Measurements from ENCODE around the gene CCDC197.

CCDC197 gene

DNA sequence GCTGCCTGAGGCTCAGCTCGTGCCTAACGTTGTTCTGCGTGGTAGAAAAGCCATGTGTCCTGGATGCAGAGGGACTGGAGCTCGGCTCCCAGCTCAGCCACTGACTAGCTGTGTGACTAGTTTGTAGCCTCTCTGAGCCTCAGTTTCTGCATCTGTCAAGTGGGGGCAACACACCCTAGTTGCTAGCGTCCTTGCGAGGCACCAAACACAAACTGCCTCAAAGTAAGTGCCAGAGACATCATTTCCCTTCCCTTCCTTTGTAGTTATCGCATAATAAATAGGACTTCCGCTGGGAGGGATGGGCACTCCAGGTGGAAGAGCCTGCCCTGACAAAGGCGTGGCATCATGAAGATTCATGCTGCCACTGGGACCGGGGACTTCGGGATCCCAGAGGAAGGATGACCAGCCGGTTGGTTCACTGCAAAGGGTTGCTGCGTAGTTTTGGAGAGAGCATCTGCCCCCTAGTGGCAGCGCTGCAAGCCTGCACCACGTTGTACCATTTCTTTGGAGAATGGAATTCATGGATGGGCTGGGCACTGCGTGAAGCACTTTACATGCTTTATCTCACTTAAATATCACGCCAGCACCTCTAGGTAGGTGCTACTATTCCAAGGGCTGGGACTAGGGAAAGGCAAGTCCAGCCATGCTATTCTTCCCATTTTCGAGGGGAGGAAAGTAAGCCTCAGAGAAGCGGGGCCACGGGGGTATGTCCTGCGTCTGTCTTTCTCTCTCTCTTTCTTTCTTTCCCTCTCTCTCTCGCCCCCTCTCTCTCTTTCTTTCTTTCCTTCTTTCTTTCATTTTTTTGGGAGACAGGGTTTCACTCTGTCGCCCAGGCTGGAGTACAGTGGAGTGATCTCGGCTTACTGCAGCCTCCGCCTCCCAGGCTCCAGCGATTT is 4.6 kb downstream of the CCDC197 start:
- peak; percentile 14 to 60 (median 21) for DNase-seq

DNA sequence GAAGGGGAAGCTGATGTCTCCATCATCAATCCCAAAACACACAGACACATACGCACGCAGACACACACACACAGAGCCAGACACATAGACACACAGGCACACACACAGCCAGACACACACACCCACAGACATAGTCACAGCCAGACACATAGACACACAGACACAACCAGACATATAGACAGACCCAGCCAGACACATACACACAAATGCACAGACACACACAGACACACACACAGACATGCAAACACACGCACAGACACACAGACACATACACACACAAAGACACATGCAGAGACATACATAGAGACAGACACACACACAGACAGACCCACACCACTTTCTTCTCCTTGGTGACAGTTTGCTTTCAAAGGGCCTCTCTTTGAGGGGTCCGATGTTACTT is 6.3 kb downstream of the CCDC197 start:
- no peak for DNase-seq

DNA sequence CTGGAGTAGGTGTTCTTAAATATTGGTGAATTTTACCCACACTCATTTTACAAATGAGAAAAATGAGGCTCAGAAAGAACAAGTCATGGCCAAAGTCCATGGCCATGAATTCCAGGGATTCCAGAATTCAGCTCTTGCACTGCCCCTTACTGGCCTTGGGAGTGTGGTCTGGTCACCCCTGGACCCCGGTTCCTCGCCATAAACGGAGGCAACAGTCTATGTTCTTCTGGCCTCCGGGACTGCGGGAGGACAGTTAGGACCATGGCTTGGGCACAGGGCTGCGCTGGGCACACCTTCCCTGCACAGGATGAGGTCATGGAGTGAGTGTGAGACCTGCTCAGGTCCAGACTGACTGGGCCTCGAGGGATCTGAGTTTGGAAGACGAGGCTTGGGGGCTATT is 6.9 kb downstream of the CCDC197 start:
- DNase-seq: no peak

DNA sequence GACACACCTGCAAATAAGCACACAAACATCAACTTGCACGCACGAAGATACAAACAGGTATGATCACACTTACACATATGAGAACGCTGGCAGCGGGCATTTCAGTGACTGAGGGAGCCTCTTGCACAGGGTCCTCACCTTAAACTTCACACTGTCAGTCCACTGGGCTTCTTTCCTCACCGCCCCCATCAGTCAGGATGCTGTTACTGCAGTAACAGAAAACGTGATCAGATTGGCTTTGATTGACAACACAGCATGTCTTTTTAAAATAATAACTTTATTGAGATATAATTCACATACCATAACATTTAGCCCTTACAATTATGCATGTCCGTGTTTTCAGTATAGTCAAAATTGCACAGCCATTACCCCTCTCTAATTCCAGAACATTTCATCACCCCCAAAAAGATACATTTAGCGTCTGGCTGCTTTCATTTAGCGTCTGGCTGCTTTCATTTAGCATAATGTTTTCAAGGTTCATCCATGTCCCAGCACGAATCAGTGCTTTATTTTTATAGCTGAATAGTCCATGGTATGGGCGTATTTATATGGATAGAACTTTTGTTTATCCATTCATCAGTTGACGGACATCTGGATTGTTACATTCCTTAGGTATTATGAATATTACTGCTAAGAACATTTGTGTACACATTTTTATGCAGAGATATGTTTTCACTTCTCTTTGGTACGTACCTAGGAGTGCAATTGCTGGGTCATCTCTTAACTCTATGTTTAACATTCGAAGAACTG is 8.4 kb downstream of the CCDC197 start:
- DNase-seq: no peak

DNA sequence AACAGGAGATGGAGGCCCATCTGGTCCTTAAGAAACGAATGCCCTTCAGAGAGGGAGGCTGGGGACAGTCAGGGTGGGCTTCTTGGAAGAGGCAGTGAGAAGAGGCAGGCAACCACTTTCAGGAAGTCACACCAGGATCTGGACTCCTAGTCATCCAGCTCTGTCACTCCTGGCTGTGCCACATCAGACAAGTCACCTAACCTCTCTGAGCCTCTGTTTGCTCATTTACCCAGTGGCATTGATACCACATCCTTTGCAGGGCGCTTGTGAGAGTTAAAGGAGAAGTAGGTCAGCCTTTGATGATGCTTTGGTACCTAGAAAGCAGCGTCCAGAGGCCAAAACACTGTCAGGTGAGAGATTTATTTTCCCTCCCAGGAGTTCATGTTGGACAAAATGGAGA is 11.1 kb downstream of the CCDC197 start:
- DNase-seq: no peak

DNA sequence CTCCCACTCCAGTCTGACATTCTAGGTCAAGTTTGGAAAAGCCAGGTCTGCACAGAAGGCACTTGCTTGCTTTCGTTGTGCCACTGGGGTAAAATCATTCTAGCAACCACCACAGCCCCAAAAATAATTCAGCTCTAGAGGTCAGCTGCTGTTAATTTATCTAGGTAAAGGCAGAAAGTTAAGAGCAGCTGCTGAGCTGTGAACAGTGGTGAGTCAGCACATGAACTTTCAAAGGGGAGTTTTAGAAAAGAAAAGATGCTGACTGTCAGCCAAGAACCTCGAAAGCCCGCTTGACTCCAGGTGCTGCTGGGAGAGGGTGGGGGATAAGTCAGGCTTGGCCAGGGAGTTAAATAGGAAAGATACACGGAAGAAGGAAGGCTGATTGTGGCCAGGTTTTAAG is 12.7 kb downstream of the CCDC197 start:
- no peak for DNase-seq

DNA sequence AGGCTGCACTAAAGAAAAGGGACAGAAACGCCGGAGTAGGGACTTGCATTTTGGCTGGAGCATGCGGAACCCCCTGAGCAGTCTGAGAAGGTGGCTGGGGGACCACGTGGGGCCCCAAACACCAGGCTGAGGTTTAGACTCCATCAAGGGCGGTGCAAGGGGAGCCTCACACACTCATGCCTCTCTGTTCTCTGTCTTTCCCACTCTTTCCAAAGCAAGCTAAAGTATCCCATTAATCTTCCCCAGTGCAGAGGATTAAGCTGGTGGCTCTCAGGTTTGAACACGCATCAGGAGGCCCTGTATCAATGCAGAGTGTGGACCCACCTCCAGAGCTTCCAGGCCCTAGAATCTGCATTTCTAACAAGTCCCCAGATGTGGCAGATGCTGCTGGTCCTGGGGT is 13.5 kb downstream of the CCDC197 start:
- DNase-seq: no peak

DNA sequence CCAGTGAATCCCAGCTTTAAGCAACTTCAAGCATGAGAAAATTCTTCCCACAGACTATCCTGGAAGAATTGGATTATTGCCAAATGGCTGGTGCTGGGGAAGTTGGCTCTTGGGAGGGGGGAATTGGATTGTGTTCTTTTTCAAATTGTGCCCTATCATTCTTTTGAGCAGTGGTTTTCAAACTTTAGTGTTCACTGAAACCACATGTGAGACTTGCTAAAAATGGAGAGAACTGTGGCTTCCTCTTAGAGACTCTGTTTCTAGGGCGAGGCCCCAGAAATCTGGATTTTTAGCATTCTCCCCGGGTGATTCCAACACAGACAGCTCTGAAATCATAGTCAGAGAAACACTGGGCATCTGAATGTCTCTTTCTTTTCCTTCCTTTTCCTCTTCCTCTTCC is 14.7 kb downstream of the CCDC197 start:
- DNase-seq: peak in 3 of 6 experiments; percentile 42 to 52 (median 46)

DNA sequence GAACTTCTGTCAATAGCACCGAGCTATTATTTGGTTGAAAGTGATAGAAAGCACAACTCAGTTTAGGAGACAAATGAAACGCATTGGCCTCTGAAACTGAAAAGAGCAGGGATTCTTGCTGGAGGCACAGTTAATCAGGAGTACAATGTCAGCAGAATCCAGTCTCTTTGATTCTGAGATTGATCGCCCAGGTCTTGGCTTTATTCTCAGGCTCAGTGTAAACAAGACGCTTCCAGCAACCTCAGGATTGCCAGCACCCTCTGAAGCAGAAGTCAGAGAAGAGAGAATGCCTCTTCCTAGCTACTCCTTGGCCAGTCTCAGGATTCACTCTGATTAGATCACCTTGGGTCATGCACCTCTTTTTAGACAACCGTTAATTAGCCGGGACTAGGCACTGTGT is 17.3 kb downstream of the CCDC197 start:
- DNase-seq: no peak

DNA sequence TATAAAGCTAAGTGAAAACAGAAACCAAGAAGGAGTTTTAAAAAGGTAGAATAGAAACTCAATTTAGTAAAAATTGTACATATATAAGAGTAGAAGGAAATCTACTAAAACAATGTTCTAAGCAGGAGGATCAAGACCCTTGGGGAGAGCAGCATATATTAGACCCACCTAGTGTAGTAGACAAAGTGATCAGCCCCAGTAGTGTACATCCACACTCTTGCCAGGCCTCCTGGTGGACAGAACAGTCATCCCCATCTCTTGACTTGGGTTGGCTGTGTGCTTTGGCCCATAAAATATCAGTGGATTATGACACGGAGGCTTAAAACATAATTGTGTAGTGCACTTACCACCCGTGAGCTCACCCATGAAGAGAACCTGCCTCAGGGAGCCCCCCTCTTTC is 18.1 kb downstream of the CCDC197 start:
- no peak for DNase-seq

DNA sequence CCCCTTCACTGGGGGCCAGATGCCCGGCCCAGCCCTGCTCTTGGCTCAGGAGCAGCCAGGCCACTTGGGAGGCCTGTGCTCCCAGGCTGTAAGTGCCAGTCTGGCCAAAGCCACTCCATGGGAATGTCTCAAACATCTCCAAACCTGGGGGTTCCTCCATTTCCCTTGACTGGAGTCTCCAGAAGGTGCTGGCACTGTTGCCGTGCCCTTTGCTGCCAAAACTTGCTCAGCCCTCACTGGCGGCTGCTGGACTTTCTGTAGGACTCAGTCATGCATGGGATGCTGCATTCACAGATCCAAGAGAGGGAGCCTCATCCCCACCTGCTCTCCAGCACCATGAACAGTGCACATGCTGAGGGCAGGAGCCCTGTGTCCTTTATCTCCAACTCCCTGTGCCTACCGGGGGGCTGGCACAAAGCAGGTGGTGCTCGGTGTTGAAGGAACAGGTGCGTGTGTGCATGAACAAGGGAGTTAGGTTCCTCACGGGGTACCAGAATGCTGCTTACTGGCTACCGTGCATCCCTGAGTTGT is 19.4 kb downstream of the CCDC197 start:
- DNase-seq: no peak

DNA sequence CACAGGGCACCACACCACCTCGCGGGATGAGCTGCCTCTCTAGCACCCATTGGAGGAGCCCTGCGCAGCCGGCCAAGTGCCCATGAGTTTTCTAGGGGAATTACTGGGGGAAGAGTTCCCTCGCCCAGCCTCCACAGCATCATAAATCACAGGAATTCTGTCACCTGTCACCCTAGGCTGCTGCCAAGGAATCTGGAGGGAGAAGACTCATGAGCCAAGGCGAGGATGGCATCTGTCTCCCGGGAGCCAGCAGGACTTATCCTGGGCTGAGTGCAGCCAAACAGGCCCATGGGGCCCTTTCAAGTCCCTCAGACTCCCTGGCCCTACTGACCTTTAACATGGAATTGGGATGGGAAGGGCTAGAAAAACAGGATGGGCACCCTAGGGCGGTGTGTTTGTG is 21.2 kb downstream of the CCDC197 start:
- DNase-seq: no peak

DNA sequence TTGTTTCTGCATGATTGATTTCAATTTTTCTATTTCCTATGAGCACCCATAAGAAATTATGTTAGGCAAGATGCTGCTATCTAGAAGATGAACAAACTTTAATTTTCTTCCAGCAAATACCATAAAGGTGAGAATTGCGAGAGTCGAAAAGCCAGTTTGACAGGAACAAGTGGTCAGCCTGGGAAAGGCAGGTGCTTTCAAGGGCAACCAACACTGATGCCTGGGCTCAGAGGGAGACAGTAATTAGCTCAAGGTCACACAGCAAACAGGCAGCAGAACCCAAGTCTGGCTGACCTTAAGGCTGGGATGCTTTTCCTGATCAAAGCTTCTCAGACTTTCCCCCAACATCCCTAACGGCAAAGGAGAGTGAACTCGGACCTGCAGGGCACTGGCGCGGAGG is 22.2 kb downstream of the CCDC197 start:
- DNase-seq: no peak

DNA sequence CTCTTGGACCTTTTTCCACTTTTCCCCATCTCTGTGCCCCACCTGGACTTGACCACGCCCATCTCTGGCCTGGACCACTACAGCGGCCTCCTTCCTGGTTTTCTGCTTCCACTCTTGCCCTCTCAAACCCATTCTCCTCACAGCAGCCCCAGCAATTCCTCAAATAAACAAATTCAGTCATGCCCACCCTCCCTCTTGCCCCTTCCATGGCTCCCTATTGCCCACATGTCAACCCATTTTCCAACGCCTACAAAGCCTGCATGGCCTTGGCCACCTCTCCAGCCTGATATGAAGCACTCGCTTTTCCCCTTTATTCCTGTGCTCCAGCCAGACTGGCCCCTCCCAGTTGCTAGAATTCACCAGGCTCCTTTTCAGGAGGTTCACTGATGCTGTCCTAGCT is 23.2 kb downstream of the CCDC197 start:
- no peak for DNase-seq

DNA sequence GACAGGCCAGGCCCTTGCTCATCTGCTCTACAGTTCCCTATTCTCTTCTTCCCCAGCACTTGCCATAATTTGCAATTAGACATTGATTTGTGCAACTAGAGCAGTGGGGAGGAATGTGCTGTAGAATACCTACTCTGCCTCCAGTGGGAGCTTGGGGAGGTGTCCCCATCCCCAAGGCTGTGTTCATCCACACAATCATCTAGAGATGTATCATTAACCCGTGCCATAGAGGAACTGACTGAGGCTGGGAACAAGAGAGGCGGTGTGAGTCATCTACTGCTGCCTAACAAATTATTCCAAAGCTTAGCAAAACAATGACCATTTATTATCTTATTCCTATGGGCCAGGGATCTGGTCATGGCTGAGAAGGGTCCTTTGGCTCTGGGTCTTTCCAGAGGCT is 23.9 kb downstream of the CCDC197 start:
- no peak for DNase-seq

DNA sequence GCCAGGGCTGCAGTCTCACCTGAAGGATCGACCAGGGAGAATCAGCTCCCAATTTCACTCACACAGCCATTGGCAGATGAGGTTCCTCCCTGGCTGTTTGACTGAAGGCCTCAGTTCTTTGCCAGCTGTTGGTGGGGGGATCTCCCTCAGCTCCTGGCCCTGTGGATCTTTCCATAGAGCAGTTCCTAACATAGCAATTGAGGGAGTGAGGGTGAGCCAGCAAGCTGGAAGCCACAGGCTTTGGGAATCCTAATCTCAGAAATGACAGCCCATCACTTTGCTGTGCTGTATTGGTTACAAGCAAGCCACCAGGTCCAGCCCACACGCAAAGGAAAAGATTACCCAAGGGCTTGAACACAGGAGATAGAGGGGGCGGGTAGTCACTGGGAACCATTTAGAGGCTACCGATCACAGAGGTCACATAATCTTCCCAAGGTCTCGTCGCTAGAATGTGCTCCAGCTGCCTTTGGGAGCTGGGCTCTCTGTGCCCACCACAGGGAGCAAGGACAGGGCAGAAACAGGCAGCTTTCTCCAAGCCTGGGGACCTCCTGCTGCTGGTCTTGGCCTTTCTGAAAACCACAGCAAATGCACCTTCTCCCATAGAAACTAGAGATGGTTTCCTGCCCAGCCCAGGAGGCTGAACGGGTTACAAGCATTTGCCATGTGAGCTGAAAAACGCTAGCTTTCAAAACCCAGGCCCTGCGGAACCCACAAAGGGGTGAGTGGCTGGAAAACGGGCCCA is 24.5 kb downstream of the CCDC197 start:
- DNase-seq: no peak

DNA sequence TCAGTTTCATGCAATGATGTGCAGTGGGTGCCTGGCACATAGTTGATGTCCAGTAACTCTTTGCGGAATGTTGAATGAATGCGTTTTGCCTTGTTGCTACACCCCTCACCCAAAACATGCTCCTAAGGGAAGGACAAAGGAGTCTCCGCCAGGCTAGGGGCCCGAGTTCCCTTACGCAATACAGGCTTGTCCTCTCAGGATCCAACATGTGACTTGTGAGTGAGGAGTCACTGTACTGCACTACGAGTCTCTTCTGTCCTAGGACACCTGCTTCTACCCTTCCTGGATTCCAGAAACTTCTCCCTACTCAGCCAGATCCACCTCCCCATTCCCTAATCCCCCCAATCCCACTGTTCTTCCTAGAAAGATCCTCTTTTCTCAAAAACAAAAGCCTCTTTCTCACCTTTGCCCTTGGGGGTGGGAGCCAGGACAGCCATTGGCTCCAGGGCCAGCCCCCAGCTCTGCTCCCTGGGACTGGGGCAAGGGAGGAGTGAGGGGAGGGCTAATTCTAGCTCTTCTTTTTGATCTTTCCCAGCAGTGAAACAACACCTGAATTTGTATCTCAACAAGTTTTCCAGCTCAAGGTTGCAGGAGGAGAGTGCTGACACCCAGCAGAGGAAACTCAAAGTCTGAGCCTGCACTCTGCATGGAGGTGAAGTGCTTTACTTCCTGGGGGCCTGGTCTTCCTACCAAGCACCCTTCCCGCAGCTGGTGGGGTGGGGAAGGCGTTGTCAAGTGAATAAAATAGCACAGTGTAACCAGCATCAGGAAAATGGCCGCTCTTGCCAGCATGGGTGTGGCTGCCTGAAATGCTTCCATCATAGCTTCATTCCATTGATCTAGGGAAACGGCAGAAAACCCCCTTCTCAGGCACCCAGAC is 25.7 kb downstream of the CCDC197 start:
- no peak for DNase-seq

DNA sequence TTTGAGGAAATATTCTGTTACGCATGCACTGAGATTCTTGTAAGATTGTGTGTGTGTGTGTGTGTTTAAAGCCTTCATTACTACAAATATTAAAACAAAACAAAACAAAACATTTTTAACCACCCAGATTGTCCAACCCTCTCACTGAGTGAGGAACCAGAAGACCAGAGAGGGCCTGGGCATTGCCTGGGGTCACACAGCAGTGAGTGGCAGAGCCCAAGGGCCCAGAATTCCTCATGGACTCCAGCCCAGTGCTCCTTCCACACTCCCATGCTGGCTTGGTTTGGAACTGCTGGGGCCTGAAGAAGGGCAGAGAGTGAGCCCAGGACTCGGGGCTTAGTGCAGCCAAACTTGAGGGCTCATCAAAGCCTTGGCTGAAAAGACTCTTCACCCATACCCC is 27.4 kb downstream of the CCDC197 start:
- DNase-seq: no peak

DNA sequence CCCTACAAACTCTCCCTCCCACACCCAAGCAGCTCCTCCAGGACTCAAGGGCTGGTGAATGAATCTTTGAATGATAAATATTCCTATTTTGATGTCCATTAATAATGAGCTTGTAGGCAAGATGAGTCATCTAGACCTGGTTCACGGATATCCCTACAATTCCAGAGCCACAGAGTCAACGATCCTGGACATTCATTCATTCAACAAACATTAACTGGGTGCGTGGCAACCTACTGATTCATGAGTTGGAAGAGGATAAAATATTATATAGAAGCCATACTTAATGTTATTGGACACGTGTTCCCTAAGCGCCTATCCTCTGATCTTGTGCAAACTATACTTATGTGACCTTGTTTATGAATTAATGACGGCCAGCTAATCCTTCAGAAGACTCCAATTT is 28.6 kb downstream of the CCDC197 start:
- no peak for DNase-seq

DNA sequence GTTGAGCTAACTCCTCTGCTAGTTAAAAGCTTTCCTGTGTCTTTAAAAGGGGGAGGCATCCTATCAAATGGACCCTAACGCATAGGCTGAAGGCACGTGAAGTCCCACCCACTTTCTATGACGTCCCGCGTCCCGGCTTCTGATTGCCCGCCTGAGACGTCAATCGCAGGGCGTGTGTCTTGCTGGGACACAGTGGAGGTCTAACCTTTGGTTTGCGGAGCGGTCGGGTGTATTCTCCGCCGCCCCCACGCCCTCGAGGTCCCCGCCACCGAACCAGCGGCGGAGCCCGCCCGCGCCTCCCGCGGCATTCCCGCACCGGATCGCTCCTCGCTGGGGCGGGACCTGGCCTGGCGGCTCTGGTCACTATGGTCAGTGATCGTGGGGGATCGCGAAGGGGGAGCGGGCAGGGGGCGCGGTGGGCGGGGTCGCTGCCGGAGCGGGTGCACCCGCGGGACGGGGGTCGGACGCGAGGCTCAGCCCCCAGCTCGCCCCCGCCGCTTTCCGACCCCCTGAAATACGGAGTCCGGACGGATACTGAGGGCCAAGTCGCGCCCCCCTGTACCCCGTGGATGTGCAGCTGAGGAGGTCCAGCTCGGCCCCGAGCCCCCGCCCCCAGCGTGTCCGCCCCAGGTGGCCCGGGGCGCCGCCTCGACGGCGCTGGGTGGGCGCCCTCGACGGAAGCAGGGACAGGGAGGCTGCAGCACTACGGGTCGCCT is 29.2 kb downstream of the CCDC197 start, which contains the start of gene OTUB2:
OTUB2 (plus strand) TSS at position 168 of the 716 bp plus-strand sequence; CDS start at position 366, 198 bp downstream.
- peak; percentile 90 to 96 (median 94) for DNase-seq

DNA sequence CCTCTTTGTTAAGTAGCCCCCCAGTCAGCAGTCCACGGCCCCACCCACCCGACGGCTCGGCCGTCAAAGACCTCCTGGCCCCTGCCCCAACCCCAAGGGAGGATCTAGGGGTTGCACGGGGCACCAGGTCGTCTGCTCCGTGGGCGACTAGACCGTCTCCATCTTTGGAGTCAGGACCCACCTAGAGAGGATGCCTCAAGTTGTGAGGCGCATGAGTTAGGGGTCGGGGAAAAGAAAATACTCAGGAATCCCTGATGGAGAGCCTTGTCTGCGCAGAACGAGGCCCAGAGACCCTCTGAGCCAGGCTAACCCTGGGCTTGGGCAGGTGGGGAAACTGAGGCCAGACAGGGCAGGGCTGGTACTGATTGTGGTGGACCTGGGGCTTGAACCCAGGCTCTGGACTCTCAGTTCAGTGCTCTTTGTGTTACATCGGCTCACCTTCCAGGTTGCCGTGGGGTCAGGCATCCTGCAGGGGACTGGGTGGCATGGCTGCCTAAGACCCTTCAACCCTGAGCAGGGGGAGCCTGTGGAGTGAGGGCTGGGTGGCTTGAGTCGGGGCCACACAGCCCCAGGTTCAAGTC is 29.9 kb downstream of the CCDC197 start:
- DNase-seq: no peak
